Gastrocnemius medialis (tissue), 4 donors: Measurements from ENCODE around the gene ZNF326. TPM values are rescaled to one million over a fixed set of nuclear protein-coding genes. Genes with fewer than 3 reads are reported as not detected.
"Not testable (repeated sequence)": the region's sequence is repeated elsewhere in the genome, so short reads cannot be mapped to it uniquely, and the experiment has no call there.

Experiments used
- ATAC-seq, 2 donors: fragments of 150-250 bp; one replicate each; pipeline ENCODE4 v1.9.1; 2016
- DNase-seq, 2 donors: peaks; one replicate each; pipeline ENCODE4 v3.0.0-alpha.2; 2019
- H3K27ac ChIP-seq, 4 donors: fragments of 200-600 bp; sonication (generic); 1 replicate in 1 of 4; 2 replicates in 3 of 4; pipeline ENCODE4 v1.5.1; 2016 to 2018; ENCODE audit warnings: mild to moderate bottlenecking in 2 of 4, moderate library complexity in 1 of 4
- H3K27me3 ChIP-seq, 3 donors: fragments of 200-600 bp; sonication (generic) in 2 of 3; 1 replicate in 1 of 3; 2 replicates in 2 of 3; pipeline versions ENCODE4 v1.5.1 to v1.6.0; 2016 to 2019; ENCODE audit warnings: mild to moderate bottlenecking in 1 of 3, moderate library complexity in 1 of 3
- H3K36me3 ChIP-seq, 2 donors: fragments of 200-600 bp; sonication (generic) in 1 of 2; one replicate each; pipeline ENCODE4 v1.5.1; 2017 to 2018
- H3K4me1 ChIP-seq, 2 donors: fragments of 200-600 bp; sonication (generic) in 1 of 2; one replicate each; pipeline ENCODE4 v1.5.1; 2016 to 2017; ENCODE audit warnings: mild to moderate bottlenecking in 2 of 2
- H3K4me3 ChIP-seq, 4 donors: fragments of 200-600 bp; sonication (generic) in 3 of 4; 1 replicate in 1 of 4; 2 replicates in 3 of 4; pipeline ENCODE4 v1.5.1; 2016 to 2019; ENCODE audit warnings: mild to moderate bottlenecking in 2 of 4
- H3K9me3 ChIP-seq, 3 donors: fragments of 200-600 bp; sonication (generic) in 2 of 3; 1 replicate in 1 of 3; 2 replicates in 2 of 3; pipeline ENCODE4 v1.5.1; 2016 to 2019
- POLR2A ChIP-seq, 2 donors: fragments of 450-650 bp; IDR thresholded peaks; one replicate each; pipeline ENCODE4 v1.6.1; 2017; ENCODE audit warnings: antibody characterized with exemption in 2 of 2, mild to moderate bottlenecking in 2 of 2, moderate library complexity in 2 of 2
- in situ Hi-C, 4 donors: fragments of 200-750 bp; cut with MboI; loops; one replicate each; pipeline versions ENCODE4 v1.15.0 to v1.8.0; 2017; ENCODE audit warnings: low sequenced_read_pairs in 4 of 4
- intact Hi-C: fragments of 100-400 bp; cut with DNase I; formaldehyde crosslinking; loops from one replicate; pipeline ENCODE4 v1.15.1; 2023; ENCODE audit warnings: low total_unique reads
- total RNA-seq, 4 donors: library from RNA; depleted of rRNA; stranded (reverse); fragments of >200 nt; gene quantifications; one replicate each; pipeline versions ENCODE4 v1.1.0 to v1.2.3, GENCODE V29; 2016
- TF ChIP-seq, protein P1 (sequence below), 5 experiments: fragments of 450-650 bp in 3 of 5; fragments of 200-600 bp in 2 of 5; sonication (generic) in 2 of 5; IDR thresholded peaks in 4 of 5; conservative IDR thresholded peaks in 1 of 5; 1 replicate in 4 of 5; 2 replicates in 1 of 5; pipeline ENCODE4 v1.5.1; 2016 to 2019; ENCODE audit warnings: antibody characterized with exemption in 5 of 5, mild to moderate bottlenecking in 3 of 5, moderate library complexity in 3 of 5

Gene ZNF326
- total RNA-seq, 4 donors from 2014 or later, result 5.8 to 10.8 (median 9.2) TPM

DNA sequence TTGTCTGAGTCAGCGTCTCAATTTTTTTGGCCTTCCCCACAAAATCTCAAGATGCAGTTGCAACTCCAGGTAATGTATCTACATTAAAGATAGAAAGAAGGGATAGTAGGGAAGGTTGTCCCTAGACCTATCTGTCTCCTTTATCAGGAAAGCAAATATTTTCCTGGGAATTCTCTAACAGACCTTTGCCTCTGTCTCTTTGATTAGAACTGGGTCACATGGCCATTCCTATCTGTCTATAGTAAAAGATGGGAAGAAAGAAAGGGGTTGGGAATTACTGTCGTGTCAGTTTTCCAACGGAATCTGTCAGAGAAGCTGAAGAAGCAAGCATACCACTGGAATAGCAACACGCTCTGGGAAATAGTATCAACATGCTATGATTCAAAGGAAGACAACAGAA is 48.7 kb downstream of the ZNF326 start:
- TF ChIP-seq, protein P1, sequence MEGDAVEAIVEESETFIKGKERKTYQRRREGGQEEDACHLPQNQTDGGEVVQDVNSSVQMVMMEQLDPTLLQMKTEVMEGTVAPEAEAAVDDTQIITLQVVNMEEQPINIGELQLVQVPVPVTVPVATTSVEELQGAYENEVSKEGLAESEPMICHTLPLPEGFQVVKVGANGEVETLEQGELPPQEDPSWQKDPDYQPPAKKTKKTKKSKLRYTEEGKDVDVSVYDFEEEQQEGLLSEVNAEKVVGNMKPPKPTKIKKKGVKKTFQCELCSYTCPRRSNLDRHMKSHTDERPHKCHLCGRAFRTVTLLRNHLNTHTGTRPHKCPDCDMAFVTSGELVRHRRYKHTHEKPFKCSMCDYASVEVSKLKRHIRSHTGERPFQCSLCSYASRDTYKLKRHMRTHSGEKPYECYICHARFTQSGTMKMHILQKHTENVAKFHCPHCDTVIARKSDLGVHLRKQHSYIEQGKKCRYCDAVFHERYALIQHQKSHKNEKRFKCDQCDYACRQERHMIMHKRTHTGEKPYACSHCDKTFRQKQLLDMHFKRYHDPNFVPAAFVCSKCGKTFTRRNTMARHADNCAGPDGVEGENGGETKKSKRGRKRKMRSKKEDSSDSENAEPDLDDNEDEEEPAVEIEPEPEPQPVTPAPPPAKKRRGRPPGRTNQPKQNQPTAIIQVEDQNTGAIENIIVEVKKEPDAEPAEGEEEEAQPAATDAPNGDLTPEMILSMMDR (IDR thresholded peaks at IDR 0.05 in 4 of 5, conservative IDR thresholded peaks at IDR 0.05 in 1 of 5), result no peak
- intact Hi-C loops, result no loop called here
- H3K9me3 ChIP-seq, result no peaks in the 10 kb centered on the region
- H3K36me3 ChIP-seq, result no peaks in the 10 kb centered on the region
- DNase-seq, result no peak
- H3K4me1 ChIP-seq, result no peaks in the 10 kb centered on the region
- ATAC-seq, result no peak
- no peaks in the 10 kb centered on the region for H3K27me3 ChIP-seq
- in situ Hi-C loops, result no loop called here
- no peak overlapping the region for H3K27ac ChIP-seq
- H3K4me3 ChIP-seq, result no peak overlapping the region

DNA sequence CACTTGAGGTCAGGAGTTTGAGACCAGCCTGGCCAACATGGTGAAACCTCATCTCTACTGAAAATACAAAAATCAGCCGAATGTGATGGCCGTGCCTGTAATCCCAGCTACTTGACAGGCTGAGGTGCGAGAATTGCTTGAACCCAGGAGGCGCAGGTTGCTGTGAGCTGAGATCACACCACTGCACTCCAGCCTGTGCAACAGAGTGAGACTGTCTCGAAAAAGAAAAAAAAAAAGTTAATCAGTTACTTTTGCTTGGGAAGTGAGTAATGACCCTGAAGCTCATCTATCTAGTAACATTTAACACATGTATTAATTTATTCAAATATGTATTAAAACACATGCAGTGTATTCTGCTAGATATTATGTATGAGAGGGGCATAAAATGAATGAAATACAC is 49.4 kb downstream of the ZNF326 start:
- in situ Hi-C loops, result no loop called here

DNA sequence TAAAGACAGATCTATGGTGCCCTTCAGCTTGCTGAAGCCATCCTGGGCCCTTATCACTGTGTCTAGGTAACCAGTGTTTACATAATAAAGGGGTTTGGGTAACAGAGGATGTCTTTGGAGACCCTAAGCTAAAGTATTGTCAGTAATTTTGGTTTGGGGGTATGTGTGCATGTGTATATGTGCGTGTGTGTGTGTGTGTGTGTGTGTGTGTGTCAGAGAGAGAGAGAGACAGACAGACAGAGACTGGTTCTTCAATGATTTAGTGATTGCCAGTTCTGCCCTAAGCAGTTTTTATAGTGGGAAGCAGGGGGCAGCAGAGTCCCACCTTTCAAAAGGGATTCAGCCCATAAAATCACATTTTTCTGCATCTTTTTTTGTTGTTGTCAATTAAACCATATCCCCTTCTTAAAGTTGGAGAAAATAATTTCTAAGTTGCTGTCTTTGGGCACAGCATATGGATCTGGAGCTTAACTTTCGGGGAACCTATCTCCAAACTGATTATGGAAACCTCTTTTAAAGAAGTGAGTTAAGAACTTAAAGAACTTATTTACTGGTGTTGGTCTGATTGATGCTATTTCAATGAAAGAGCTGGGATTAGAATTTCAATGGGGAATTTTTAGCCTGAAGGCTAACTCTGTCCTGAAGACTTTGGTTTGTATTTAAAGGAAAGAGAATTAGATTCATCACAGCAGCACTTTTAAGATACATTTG is 51.1 kb downstream of the ZNF326 start:
- Histone ChIP-seq H3K9me3 (no peaks in the 10 kb centered on the region), H3K4me1 (no peaks in the 10 kb centered on the region), H3K27me3 (no peaks in the 10 kb centered on the region), H3K36me3 (no peaks in the 10 kb centered on the region), H3K27ac (no peak overlapping the region), H3K4me3 (no peak overlapping the region)
- DNase-seq (no peak), ATAC-seq (no peak)
- in situ Hi-C loops, result no loop called here
- intact Hi-C loops, result no loop called here
- TF ChIP-seq, protein P1 (IDR thresholded peaks at IDR 0.05 in 4 of 5, conservative IDR thresholded peaks at IDR 0.05 in 1 of 5), result peak in 3 of 5 experiments; percentile 10 to 45 (median 14)
- TF ChIP-seq POLR2A (IDR thresholded peaks at IDR 0.05), result no peak

More for the DNA sequence above, 49.4 kb downstream of the ZNF326 start:
- no peaks in the 10 kb centered on the region for H3K36me3 ChIP-seq
- H3K4me3 ChIP-seq, result no peak overlapping the region
- H3K9me3 ChIP-seq, result no peaks in the 10 kb centered on the region
- no peaks in the 10 kb centered on the region for H3K27me3 ChIP-seq
- no peak for TF ChIP-seq POLR2A (IDR thresholded peaks at IDR 0.05)
- TF ChIP-seq, protein P1 (IDR thresholded peaks at IDR 0.05 in 4 of 5, conservative IDR thresholded peaks at IDR 0.05 in 1 of 5), result no peak
- no peaks in the 10 kb centered on the region for H3K4me1 ChIP-seq
- DNase-seq (no peak), ATAC-seq (no peak)
- intact Hi-C loops, result no loop called here
- H3K27ac ChIP-seq, result no peak overlapping the region

DNA sequence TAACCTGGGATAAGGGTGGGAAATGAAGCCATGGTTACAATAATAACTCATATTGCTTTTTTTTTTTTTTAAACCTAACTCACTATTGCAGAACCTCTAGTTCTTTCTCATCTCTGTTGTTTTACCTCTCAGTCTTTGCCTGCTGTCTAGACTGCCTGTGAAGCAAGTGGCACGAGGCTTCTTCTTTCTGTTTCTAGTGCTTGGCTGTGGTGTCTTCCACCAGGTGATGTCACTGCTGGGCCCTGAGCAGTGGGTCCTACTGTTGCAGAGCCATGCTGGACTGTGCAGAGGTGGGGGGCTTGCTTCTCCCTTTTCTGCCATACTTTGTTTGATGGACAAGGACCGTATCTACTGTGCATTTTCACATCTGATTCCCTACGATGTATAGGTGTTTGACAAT is 51.7 kb downstream of the ZNF326 start:
- H3K4me3 ChIP-seq, result no peak overlapping the region
- no peak overlapping the region for H3K27ac ChIP-seq
- in situ Hi-C loops (no loop called here), intact Hi-C loops (no loop called here)
- no peak for TF ChIP-seq POLR2A (IDR thresholded peaks at IDR 0.05)
- TF ChIP-seq, protein P1 (IDR thresholded peaks at IDR 0.05 in 4 of 5, conservative IDR thresholded peaks at IDR 0.05 in 1 of 5), result no peak
- no peaks in the 10 kb centered on the region for H3K4me1 ChIP-seq
- DNase-seq (no peak), ATAC-seq (no peak)
- H3K9me3 ChIP-seq, result no peaks in the 10 kb centered on the region
- no peaks in the 10 kb centered on the region for H3K27me3 ChIP-seq
- no peaks in the 10 kb centered on the region for H3K36me3 ChIP-seq

DNA sequence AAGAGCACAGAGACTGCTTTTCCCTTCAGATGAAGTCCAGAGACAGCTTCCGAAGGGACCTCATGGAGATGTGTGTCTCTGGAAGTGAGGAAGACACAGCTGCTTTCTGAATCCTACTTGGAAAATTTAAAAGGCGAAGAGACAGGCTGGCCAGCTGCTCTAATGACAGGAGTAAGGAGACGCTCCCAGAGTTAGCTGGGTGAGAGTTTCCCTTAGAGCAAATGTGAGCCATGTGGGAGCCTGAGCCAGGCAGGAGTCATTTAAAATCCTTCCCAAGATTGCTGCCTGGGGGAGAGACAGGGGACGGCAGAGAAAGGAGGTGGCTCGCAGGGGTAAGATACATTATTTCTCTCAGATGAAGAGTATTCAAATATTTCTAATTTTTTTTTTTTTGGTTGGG is 53.1 kb downstream of the ZNF326 start:
- no peaks in the 10 kb centered on the region for H3K4me1 ChIP-seq
- no peak overlapping the region for H3K4me3 ChIP-seq
- no peaks in the 10 kb centered on the region for H3K27me3 ChIP-seq
- no peak overlapping the region for H3K27ac ChIP-seq
- no peak for TF ChIP-seq POLR2A (IDR thresholded peaks at IDR 0.05)
- TF ChIP-seq, protein P1 (IDR thresholded peaks at IDR 0.05 in 4 of 5, conservative IDR thresholded peaks at IDR 0.05 in 1 of 5), result no peak
- no peak for ATAC-seq
- H3K9me3 ChIP-seq, result no peaks in the 10 kb centered on the region
- H3K36me3 ChIP-seq, result no peaks in the 10 kb centered on the region
- intact Hi-C loops, result no loop called here
- DNase-seq, result no peak
- in situ Hi-C loops, result no loop called here

DNA sequence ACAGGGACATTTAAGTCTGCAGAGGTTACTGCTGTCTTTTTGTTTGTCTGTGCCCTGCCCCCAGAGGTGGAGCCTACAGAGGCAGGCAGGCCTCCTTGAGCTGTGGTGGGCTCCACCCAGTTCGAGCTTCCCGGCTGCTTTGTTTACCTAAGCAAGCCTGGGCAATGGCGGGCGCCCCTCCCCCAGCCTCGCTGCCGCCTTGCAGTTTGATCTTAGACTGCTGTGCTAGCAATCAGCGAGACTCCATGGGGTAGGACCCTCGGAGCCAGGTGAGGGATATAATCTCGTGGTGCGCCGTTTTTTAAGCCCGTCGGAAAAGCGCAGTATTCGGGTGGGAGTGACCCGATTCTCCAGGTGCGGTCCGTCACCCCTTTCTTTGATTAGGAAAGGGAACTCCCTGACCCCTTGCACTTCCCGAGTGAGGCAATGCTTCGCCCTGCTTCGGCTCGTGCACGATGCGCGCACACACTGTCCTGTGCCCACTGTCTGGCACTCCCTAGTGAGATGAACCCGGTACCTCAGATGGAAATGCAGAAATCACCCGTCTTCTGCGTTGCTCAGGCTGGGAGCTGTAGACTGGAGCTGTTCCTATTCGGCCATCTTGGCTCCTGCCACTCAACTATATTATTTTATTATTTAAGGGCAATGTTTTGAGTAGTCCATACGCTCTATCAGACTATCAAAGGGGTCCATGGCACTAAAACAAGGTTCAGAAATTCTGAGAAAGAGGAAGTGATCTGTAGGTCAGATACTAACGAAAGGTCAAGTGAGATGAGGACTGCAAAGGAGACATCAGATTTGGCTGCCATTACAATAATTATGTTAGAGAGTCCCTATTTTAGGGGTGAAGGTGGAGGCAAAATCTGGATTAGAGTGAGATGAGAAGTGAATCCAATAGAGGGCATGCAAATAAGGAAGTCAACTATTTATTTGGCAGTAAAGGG is 68.1 kb downstream of the ZNF326 start:
- H3K9me3 ChIP-seq, H3K27ac ChIP-seq, H3K4me3 ChIP-seq, ATAC-seq, H3K36me3 ChIP-seq, in situ Hi-C loops, H3K27me3 ChIP-seq, H3K4me1 ChIP-seq, DNase-seq, intact Hi-C loops: not testable (repeated sequence)
